Karpas-422 (cell line): ENCODE measurements around the gene ERCC2. TPM values are rescaled to one million over a fixed set of nuclear protein-coding genes. Genes with fewer than 3 reads are reported as not detected.

ENCODE experiments used
- DNase-seq: peaks from one replicate; pipeline ENCODE4 v3.0.0-alpha.2; 2015
- H2AFZ ChIP-seq: fragments of 200-600 bp; sonication (generic); 2 replicates; pipeline ENCODE4 v1.6.1; 2014; ENCODE audit warnings: antibody characterized with exemption, low read length, mixed read lengths
- H3K27ac ChIP-seq: fragments of 200-600 bp; sonication (generic); 2 replicates; pipeline ENCODE4 v1.5.1; 2014; ENCODE audit warnings: mild to moderate bottlenecking, low read length, moderate library complexity
- H3K27me3 ChIP-seq: fragments of 200-600 bp; sonication (generic); 2 replicates; pipeline ENCODE4 v1.6.1; 2014; ENCODE audit warnings: low read length, mixed read lengths
- H3K36me3 ChIP-seq: fragments of 200-600 bp; sonication (generic); 2 replicates; pipeline ENCODE4 v1.6.1; 2014; ENCODE audit warnings: low read length, mixed read lengths; ENCODE audit not compliant: insufficient read depth
- H3K4me1 ChIP-seq: fragments of 200-600 bp; sonication (generic); 2 replicates; pipeline ENCODE4 v1.6.1; 2014; ENCODE audit warnings: mild to moderate bottlenecking, low read length, mixed read lengths
- H3K4me2 ChIP-seq: fragments of 200-600 bp; sonication (generic); 2 replicates; pipeline ENCODE4 v1.6.1; 2014; ENCODE audit warnings: low read length, low read depth, mild to moderate bottlenecking; ENCODE audit not compliant: poor library complexity, severe bottlenecking
- H3K4me3 ChIP-seq: fragments of 200-600 bp; sonication (generic); 2 replicates; pipeline ENCODE4 v1.5.1; 2014; ENCODE audit warnings: mild to moderate bottlenecking, antibody characterized with exemption, low read length, mixed read lengths
- H3K79me2 ChIP-seq: fragments of 200-600 bp; sonication (generic); 2 replicates; pipeline ENCODE4 v1.6.1; 2014; ENCODE audit warnings: mild to moderate bottlenecking, low read length, mixed read lengths
- H3K9ac ChIP-seq: fragments of 200-600 bp; sonication (generic); 2 replicates; pipeline ENCODE4 v1.6.0; 2014; ENCODE audit warnings: low read length
- H3K9me2 ChIP-seq: fragments of 200-600 bp; sonication (generic), shearing (Covaris generic); replicated peaks from 2 replicates; pipeline ENCODE4 v1.6.0; 2014; ENCODE audit warnings: mild to moderate bottlenecking, low read length, moderate library complexity; ENCODE audit not compliant: insufficient read depth
- H3K9me3 ChIP-seq: fragments of 300-700, 200-600 bp; sonication (generic); 2 replicates; pipeline ENCODE4 v1.6.1; 2014; ENCODE audit warnings: low read length, mixed read lengths
- H4K20me1 ChIP-seq: fragments of 200-600 bp; sonication (generic); 2 replicates; pipeline ENCODE4 v1.6.1; 2014; ENCODE audit warnings: mild to moderate bottlenecking, antibody characterized with exemption, low read length, low read depth; ENCODE audit not compliant: insufficient read depth
- total RNA-seq: library from RNA; depleted of rRNA; stranded (reverse); fragments of >200 nt; shearing (Covaris generic); gene quantifications from 2 replicates; pipeline ENCODE4 v1.2.3, GENCODE V29; 2014; ENCODE audit warnings: low replicate concordance

The ERCC2 gene
- total RNA-seq, 1 experiment from 2014 or later, result 23.4 TPM

DNA sequence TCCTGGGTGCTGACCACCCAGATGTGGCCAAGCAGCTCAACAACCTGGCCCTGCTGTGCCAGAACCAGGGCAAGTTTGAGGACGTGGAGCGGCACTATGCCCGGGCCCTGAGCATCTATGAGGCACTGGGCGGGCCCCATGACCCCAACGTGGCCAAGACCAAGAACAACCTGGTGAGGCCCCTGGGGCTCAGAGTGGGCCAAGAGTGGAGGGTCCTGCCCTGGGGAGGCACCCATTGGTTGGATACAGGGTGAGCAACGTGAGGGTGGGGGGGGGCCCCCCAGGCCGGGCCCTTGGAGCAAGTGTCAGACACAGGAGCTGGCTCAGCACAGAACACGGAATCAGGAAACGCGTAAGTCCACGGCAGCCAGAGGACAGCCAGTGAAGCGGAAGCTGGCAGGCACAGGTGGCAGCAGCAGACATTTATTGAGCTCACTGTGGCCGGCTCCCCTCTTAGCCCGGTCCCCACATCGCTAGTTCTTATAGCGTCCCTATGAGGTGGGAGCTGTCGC is 20.9 kb downstream of the ERCC2 start:
- Histone ChIP-seq H3K9ac (no peak overlapping the region), H3K4me2 (no peak overlapping the region), H2AFZ (no peak overlapping the region), H3K4me1 (no peaks in the 10 kb centered on the region), H4K20me1 (0 out of 2 replicates have a peak, but pooled peaks cover 2% of the 10 kb centered on the region), H3K27me3 (no peaks in the 10 kb centered on the region), H3K27ac (no peak overlapping the region), H3K9me2 (no peaks in the 10 kb centered on the region), H3K36me3 (0 out of 2 replicates have a peak, but pooled peaks cover 2% of the 10 kb centered on the region), H3K4me3 (no peak overlapping the region), H3K9me3 (no peaks in the 10 kb centered on the region), H3K79me2 (no peaks in the 10 kb centered on the region)
- no peak for DNase-seq

DNA sequence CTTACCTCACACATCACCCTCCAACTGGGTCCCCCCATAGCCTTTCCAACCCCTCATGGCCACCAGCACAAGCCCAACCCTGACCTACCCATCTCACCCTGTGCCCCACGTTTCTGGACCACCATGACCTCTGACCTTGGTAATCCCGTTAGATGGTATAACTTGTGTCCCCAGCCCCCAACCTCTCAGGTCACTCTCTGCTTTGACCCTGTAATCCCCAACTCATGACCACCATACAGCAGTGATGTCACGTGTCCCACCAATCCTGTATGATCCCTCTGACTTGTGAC is 21.3 kb downstream of the ERCC2 start:
- H3K9ac ChIP-seq, result no peak overlapping the region
- no peak overlapping the region for H3K4me3 ChIP-seq
- H3K27ac ChIP-seq, result no peak overlapping the region
- H2AFZ ChIP-seq, result no peak overlapping the region
- no peaks in the 10 kb centered on the region for H3K79me2 ChIP-seq
- H3K36me3 ChIP-seq, result 0 out of 2 replicates have a peak, but pooled peaks cover 2% of the 10 kb centered on the region
- no peaks in the 10 kb centered on the region for H3K9me3 ChIP-seq
- H3K27me3 ChIP-seq, result no peaks in the 10 kb centered on the region
- H3K9me2 ChIP-seq, result no peaks in the 10 kb centered on the region
- 0 out of 2 replicates have a peak, but pooled peaks cover 2% of the 10 kb centered on the region for H4K20me1 ChIP-seq
- H3K4me2 ChIP-seq, result no peak overlapping the region
- DNase-seq, result no peak
- no peaks in the 10 kb centered on the region for H3K4me1 ChIP-seq

DNA sequence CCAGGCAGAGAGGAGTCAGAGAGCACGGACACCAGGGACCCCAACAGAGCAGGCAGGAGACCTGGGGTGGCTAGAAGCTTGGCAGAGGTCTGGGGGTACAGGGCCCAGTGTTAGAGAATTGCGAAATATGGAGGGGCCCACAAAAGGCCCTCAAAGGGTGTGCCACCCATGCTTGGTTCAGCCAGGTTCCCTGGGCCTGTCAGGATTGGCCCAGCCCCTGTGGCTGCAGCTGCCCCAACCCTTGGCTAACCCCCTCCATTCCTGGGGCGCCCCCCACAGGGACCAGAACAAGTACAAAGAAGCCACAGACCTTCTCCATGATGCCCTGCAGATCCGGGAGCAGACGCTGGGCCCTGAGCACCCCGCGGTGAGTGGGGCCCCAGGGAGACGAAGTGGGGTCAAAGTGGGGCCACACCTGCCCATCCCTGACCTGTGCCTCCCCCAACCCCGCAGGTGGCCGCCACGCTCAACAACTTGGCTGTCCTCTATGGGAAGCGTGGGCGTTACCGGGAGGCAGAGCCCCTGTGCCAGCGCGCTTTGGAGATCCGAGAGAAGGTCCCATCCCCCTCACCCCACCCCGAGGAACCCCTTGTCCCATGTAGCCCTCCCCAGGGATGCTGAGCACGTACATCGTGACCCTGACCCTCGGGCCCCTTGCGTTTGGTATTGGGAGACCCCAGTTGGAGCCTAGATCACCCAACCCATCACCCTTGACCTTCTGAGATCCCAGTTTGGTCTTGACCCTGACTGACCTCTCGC is 21.8 kb downstream of the ERCC2 start:
- no peak overlapping the region for H3K9ac ChIP-seq

DNA sequence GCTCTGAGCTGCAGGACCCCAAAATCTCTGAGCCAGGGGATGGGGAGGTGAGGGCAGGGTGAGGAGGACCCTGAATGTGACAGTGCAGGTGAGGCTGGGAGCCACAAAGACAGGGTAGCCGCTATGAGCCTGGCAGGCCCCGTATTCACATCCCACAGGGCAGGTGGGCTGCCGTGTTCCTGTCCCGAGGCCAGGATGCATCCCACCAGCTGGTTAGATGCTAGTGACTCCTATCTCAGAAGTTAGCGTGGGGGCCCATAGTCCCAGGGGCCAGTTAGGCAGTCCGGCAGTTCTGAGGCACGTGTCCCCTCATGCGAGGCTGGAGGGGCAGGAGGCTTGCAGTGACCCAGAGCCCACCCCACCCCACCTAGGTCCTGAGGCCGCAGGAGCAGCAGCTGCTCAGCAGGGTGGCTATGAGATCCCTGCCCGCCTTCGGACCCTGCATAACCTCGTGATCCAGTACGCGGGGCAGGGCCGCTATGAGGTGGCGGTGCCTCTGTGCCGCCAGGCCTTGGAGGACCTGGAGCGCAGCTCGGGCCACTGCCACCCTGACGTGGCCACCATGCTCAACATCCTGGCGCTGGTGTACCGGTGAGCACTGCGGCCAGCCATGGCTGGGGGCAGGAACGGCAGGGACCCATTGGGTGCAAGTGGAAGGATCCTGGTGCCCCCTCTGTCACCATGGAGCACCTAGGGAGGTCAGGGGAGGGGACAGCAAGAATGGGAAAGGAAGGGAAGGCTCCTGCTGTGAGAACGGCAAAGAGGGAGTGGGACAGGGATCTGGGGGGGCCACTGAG is 22.6 kb downstream of the ERCC2 start:
- Histone ChIP-seq H3K9ac (no peak overlapping the region), H2AFZ (no peak overlapping the region), H3K27me3 (no peaks in the 10 kb centered on the region), H3K27ac (no peak overlapping the region), H3K36me3 (no peaks in the 10 kb centered on the region), H3K79me2 (no peaks in the 10 kb centered on the region), H4K20me1 (0 out of 2 replicates have a peak, but pooled peaks cover 2% of the 10 kb centered on the region), H3K9me3 (no peaks in the 10 kb centered on the region), H3K4me3 (no peak overlapping the region), H3K9me2 (no peaks in the 10 kb centered on the region), H3K4me2 (no peak overlapping the region), H3K4me1 (no peaks in the 10 kb centered on the region)
- no peak for DNase-seq

More for the DNA sequence above, 21.8 kb downstream of the ERCC2 start:
- Histone ChIP-seq H2AFZ (no peak overlapping the region), H3K36me3 (no peaks in the 10 kb centered on the region), H3K27me3 (no peaks in the 10 kb centered on the region), H3K4me1 (no peaks in the 10 kb centered on the region), H3K4me2 (no peak overlapping the region), H4K20me1 (0 out of 2 replicates have a peak, but pooled peaks cover 2% of the 10 kb centered on the region), H3K9me3 (no peaks in the 10 kb centered on the region), H3K79me2 (no peaks in the 10 kb centered on the region), H3K9me2 (no peaks in the 10 kb centered on the region), H3K27ac (no peak overlapping the region), H3K4me3 (no peak overlapping the region)
- no peak for DNase-seq

DNA sequence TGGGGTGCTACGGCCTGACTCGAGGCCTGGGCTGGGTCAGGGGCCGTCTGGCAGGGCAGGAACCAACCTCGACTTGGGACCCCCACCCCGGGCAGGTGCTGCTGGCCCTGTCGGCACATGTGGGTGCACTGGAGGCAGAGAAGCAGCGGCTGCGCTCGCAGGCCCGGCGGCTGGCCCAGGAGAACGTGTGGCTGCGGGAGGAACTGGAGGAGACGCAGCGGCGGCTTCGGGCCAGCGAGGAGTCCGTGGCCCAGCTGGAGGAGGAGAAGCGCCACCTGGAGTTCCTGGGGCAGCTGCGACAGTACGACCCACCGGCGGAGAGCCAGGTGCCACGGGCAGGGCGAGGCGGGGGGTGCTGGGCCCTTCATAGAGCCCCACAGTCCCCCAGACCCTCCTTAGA is 23.9 kb downstream of the ERCC2 start:
- Histone ChIP-seq H3K9me2 (no peaks in the 10 kb centered on the region), H3K4me3 (no peak overlapping the region), H3K4me2 (no peak overlapping the region), H3K27ac (no peak overlapping the region), H3K36me3 (no peaks in the 10 kb centered on the region), H4K20me1 (0 out of 2 replicates have a peak, but pooled peaks cover 2% of the 10 kb centered on the region), H2AFZ (no peak overlapping the region), H3K9ac (no peak overlapping the region), H3K9me3 (no peaks in the 10 kb centered on the region), H3K79me2 (no peaks in the 10 kb centered on the region), H3K4me1 (no peaks in the 10 kb centered on the region), H3K27me3 (no peaks in the 10 kb centered on the region)
- DNase-seq, result no peak

DNA sequence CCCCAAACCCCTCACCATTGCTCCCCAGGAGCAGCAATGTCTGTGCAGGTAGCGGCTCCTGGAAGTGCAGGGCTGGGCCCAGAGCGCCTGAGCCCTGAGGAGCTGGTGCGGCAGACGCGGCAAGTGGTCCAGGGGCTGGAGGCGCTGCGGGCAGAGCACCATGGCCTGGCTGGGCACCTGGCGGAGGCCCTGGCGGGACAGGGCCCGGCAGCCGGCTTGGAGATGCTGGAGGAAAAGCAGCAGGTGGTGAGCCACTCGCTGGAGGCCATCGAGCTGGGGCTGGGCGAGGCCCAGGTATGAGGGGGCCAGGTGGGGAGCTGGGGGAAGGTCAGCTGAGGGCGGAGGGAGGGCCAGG is 24.9 kb downstream of the ERCC2 start:
- Histone ChIP-seq H4K20me1 (0 out of 2 replicates have a peak, but pooled peaks cover 2% of the 10 kb centered on the region), H3K4me3 (no peak overlapping the region), H3K9ac (no peak overlapping the region), H3K36me3 (no peaks in the 10 kb centered on the region), H3K27me3 (no peaks in the 10 kb centered on the region), H3K4me2 (no peak overlapping the region), H3K79me2 (no peaks in the 10 kb centered on the region), H3K9me3 (no peaks in the 10 kb centered on the region), H3K27ac (no peak overlapping the region), H3K9me2 (no peaks in the 10 kb centered on the region), H2AFZ (no peak overlapping the region), H3K4me1 (no peaks in the 10 kb centered on the region)
- DNase-seq, result no peak

DNA sequence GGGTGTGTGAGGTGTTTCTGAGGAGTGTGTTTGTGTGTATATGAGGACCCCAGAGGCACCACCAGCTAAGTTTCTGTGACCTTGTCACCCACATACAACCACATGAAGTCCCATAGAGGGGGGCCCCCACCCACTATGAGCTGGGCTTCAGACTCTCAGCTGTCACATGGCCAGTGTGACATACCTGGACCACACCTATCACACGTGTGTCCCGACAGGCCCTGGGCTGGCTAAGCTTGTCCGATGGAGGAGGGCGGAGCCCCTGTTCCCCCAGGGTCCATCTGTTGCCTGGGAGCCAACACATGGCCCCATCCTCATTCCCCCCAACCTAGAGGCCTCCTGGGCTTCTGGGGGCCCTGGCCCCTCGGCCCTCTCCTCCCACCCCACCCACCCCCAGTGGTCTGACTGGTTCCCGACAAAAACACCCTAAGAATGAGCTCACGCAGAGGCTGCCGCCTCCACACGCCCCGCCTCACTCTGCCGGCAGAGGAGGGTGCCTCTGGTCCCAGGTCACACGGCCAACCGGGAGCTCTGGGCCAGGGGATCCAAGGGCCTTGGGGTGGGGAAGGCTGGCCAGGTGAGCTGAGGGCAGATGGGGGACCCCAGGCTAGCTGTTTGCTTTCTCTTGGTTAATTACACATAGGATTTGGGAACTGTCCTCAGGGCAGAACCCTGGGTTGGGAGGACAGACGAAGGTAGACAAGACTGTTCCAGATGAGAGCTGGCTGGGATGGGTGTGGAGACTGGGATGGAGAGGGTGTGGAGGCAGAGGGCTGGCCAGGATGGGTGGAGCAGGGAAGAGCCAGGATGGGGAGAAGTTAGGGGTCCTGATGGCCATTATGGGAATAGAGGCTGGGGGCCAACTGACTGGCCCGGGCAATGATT is 25.5 kb downstream of the ERCC2 start:
- Histone ChIP-seq H3K4me3 (no peak overlapping the region), H4K20me1 (no peaks in the 10 kb centered on the region), H3K27me3 (no peaks in the 10 kb centered on the region), H3K79me2 (no peaks in the 10 kb centered on the region), H3K4me2 (no peak overlapping the region), H3K4me1 (no peaks in the 10 kb centered on the region), H3K36me3 (no peaks in the 10 kb centered on the region), H3K9me3 (no peaks in the 10 kb centered on the region), H3K9me2 (no peaks in the 10 kb centered on the region), H2AFZ (no peak overlapping the region), H3K27ac (no peak overlapping the region), H3K9ac (no peak overlapping the region)
- DNase-seq, result no peak
